22Rv1 (cell line): Measurements from ENCODE around the gene NCOA3.

ENCODE experiments used
- H3K27ac ChIP-seq: fragments of 450-650 bp; 2 replicates; pipeline ENCODE4 v1.5.1; 2017
- CTCF ChIP-seq: fragments of 450-650 bp; IDR thresholded peaks from 2 replicates; pipeline ENCODE4 v1.5.1; 2017; ENCODE audit warnings: mild to moderate bottlenecking
- ZFX ChIP-seq: fragments of 450-650 bp; IDR thresholded peaks from 2 replicates; pipeline ENCODE4 v1.6.1; 2017; ENCODE audit warnings: antibody characterized with exemption, borderline replicate concordance

NCOA3 gene

GRCh38 chr20:47557218-47557617 is 55.5 kb downstream of the NCOA3 start:
- TF ChIP-seq CTCF (no peak), ZFX (no peak)
- no peak overlapping the region for H3K27ac ChIP-seq

- H3K27ac ChIP-seq, result no peak overlapping the region
- TF ChIP-seq CTCF, result no peak
- no peak for TF ChIP-seq ZFX
These were observed 56.1 kb downstream of the NCOA3 start for GRCh38 chr20:47557791-47558190.

GRCh38 chr20:47558295-47559066 is 56.8 kb downstream of the NCOA3 start:
- TF ChIP-seq ZFX, result no peak
- TF ChIP-seq CTCF, result no peak
- H3K27ac ChIP-seq, result no peak overlapping the region

- TF ChIP-seq CTCF, result no peak
- TF ChIP-seq ZFX, result no peak
- no peak overlapping the region for H3K27ac ChIP-seq
These were observed 57.5 kb downstream of the NCOA3 start for GRCh38 chr20:47559141-47559540.

GRCh38 chr20:47561180-47561579 is 59.5 kb downstream of the NCOA3 start:
- TF ChIP-seq CTCF, result no peak
- TF ChIP-seq ZFX, result no peak
- H3K27ac ChIP-seq, result no peak overlapping the region

GRCh38 chr20:47561603-47562583 is 60.2 kb downstream of the NCOA3 start:
- no peak overlapping the region for H3K27ac ChIP-seq
- TF ChIP-seq ZFX (no peak), CTCF (no peak)
